22Rv1 (cell line): Measurements from ENCODE around the gene TLCD5.

Source experiments
- H3K27ac ChIP-seq: fragments of 450-650 bp; 2 replicates; pipeline ENCODE4 v1.5.1; 2017
- CTCF ChIP-seq: fragments of 450-650 bp; IDR thresholded peaks from 2 replicates; pipeline ENCODE4 v1.5.1; 2017; ENCODE audit warnings: mild to moderate bottlenecking
- ZFX ChIP-seq: fragments of 450-650 bp; IDR thresholded peaks from 2 replicates; pipeline ENCODE4 v1.6.1; 2017; ENCODE audit warnings: antibody characterized with exemption, borderline replicate concordance

Gene TLCD5

GRCh38 chr11:120338107-120338933 lies 13.2 kb downstream of the TLCD5 start:
- peak overlapping the region; percentile 96 for H3K27ac ChIP-seq
- no peak for TF ChIP-seq ZFX
- TF ChIP-seq CTCF: no peak

DNA sequence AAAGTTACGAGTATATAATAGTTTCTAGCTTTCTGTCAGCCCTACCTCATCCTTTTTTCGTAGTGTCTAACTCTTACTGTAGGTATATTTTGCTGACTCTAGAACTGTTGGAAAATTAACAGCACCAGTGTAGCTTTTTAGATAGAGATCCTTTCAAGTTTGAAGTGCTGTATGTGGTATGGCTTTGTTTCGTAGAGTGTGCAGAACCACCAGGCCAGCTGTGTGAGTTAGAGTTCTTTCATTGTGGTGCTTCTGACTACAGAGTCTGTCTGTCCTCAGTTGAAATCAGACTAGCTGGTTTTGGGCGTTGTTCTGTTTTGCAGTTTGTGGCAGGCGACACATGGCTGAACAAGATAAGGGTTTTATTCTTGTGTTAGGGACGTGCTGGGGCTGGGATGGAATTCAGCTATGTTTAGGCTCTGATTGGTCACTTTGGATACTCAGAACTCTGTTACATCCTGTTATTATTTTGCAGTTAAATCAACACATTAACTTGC lies 14.3 kb downstream of the TLCD5 start:
- no peak for TF ChIP-seq CTCF
- no peak for TF ChIP-seq ZFX
- H3K27ac ChIP-seq: no peak overlapping the region

GRCh38 chr11:120340529-120340928 lies 15.4 kb downstream of the TLCD5 start:
- no peak overlapping the region for H3K27ac ChIP-seq
- TF ChIP-seq CTCF: no peak
- no peak for TF ChIP-seq ZFX

DNA sequence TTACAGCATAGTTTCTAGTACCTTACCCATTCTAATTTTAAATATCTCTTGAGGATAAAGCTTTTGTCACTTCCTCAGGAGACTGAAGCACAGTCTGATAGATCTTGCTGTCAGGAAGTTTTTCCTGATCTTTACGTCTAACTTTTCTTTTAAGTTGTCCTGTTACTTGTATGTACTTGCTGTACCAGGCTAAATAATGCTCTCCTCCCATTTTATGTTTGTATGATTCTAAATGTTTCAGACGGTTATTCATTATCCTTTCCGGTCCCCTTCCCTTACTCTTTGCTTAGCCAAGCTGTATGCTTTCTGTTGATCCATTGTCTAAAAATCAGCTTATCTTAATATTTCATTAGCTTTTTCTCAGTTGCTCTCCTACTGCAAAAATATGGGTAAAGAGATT lies 17.1 kb downstream of the TLCD5 start:
- H3K27ac ChIP-seq: no peak overlapping the region
- TF ChIP-seq CTCF: no peak
- no peak for TF ChIP-seq ZFX

DNA sequence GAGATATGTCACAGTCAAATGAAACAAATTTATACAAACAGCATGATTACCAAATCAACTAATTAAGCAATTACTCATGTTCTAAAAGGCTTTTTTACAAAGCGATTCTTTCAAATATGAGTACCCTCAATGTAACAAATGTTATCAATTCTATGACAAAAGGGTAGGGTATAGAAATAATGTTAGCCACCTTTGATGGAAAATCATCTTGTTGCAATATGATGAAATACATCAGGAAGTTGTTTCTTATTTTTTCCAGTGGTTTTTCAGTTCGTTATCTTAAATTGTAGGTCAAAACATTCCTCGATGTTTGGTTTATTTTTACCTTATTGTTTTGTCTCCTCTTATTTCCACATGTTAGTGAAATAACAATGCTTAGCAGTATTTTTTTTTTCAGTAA lies 17.6 kb downstream of the TLCD5 start:
- H3K27ac ChIP-seq: no peak overlapping the region
- TF ChIP-seq ZFX: no peak
- TF ChIP-seq CTCF: no peak

- TF ChIP-seq CTCF (no peak), ZFX (no peak)
- H3K27ac ChIP-seq: no peak overlapping the region
Measured at GRCh38 chr11:120343429-120343828, 18.3 kb downstream of the TLCD5 start.

DNA sequence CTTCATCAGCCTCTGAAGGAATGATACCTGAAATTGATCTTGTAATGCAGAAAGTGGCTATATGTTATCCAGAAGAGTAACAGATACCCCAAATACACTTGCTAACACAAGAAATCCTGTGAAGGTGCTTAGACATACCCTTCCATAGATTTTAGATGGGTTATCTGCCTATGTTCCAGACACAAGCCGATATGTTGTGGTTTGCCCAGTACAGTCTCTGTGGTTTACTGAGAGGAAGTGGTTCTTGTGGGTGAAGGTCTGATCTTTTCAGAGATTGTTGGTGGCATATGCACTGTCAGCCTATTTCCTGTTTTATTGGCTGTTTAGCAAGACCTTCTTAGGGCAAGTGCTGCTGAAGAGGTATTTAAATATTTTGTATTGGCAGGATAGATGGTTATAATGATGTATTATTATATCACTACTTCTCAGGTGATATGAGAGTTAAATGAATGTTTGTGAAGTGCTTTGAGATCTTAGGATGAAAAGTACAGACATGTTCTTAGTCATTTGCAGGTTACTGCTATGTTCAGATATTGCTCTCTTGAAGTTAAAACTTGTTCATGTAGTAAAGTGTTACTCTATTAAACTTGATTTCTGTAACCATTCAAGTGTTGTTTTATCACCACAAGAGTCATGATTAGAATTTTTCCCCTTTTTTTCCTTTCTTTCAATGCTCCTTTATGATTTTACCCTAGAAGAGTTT lies 19.4 kb downstream of the TLCD5 start:
- H3K27ac ChIP-seq: no peak overlapping the region
- TF ChIP-seq CTCF (no peak), ZFX (no peak)
